NB4 (cell line): ENCODE measurements around the gene ZBTB46.

ENCODE experiments used
- POLR2A ChIP-seq: IDR thresholded peaks from 2 replicates; pipeline ENCODE4 v1.6.1; 2011; ENCODE audit warnings: mild to moderate bottlenecking; ENCODE audit not compliant: insufficient read length; ENCODE audit errors: extremely low read depth
- TF ChIP-seq, protein P1 (sequence below): IDR thresholded peaks from one replicate; pipeline ENCODE4 v1.5.1; 2012; ENCODE audit warnings: low read depth, low read length

DNA sequence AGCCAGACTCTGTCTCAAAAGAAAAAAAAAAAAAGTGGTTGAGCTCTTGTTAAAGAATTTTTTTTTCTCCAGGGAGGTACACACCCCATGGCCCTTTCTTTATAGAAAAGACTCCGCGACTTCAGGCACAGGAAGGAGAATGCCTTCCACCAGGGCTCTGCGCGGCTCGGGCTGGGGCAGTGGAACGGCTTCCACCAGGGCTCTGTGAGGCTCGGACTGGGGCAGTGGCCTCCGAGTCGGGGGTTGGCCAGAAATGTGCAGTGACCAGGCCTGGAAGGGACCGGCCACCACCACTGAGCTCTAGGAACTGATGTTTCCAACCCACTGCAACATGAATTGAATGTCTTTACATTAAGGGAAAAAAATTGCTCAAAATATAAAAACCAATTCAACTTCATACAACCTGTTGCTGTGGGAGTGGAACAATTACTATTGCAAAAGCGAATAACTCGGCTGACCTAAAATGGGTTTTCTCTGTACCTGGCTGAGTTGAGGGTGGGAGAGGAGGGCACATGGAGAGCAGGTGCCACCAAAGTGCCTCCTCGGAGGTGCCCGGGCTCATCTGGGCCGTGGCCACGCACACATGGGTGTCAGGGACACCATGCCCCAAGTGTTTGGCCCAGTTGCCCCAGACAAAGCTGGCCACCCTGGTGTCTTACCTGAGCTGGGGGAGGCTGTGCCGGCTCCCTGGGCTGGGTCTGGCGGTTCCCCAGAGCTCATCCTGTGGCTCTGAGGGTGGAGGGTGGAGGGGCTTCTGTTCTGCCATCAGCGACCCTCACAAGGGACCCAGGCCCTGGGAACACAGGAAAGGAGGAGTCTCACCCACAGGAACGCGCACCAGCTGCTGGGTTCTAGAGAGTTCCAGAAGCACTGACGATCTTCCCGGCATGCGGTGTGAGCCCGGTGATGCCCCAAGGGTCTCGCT lies 62.2 kb downstream of the ZBTB46 start:
- TF ChIP-seq, protein P1, sequence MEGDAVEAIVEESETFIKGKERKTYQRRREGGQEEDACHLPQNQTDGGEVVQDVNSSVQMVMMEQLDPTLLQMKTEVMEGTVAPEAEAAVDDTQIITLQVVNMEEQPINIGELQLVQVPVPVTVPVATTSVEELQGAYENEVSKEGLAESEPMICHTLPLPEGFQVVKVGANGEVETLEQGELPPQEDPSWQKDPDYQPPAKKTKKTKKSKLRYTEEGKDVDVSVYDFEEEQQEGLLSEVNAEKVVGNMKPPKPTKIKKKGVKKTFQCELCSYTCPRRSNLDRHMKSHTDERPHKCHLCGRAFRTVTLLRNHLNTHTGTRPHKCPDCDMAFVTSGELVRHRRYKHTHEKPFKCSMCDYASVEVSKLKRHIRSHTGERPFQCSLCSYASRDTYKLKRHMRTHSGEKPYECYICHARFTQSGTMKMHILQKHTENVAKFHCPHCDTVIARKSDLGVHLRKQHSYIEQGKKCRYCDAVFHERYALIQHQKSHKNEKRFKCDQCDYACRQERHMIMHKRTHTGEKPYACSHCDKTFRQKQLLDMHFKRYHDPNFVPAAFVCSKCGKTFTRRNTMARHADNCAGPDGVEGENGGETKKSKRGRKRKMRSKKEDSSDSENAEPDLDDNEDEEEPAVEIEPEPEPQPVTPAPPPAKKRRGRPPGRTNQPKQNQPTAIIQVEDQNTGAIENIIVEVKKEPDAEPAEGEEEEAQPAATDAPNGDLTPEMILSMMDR = no peak
- TF ChIP-seq POLR2A = no peak
